HG03095 (cell line): ENCODE results near the gene FAM216B.

ENCODE experiments used
- ATAC-seq: cut with Tn5 transposase; IDR thresholded peaks from one replicate; pipeline ENCODE4 v1.9.1; 2021; ENCODE audit warnings: moderate library complexity; ENCODE audit not compliant: unreplicated experiment

FAM216B gene

DNA sequence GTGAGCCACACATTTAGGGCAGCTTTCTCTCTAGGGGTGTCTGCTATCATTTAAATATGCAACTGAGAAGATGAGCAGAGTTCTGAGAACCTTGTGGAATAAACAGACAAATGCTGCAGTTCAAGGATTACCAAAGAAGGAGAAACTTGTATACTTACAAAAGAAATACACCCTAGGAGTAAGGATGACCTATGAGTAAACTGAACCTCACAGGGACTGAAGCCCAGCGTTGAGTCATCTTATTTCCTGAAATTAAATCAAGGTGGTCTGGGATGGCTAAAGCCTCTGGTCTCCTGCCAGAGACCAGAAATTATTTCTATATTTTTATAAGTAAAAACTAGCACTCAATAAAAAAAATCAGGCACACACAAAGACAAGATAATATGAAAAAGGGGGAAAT is 40.1 kb downstream of the FAM216B start:
- no peak for ATAC-seq

DNA sequence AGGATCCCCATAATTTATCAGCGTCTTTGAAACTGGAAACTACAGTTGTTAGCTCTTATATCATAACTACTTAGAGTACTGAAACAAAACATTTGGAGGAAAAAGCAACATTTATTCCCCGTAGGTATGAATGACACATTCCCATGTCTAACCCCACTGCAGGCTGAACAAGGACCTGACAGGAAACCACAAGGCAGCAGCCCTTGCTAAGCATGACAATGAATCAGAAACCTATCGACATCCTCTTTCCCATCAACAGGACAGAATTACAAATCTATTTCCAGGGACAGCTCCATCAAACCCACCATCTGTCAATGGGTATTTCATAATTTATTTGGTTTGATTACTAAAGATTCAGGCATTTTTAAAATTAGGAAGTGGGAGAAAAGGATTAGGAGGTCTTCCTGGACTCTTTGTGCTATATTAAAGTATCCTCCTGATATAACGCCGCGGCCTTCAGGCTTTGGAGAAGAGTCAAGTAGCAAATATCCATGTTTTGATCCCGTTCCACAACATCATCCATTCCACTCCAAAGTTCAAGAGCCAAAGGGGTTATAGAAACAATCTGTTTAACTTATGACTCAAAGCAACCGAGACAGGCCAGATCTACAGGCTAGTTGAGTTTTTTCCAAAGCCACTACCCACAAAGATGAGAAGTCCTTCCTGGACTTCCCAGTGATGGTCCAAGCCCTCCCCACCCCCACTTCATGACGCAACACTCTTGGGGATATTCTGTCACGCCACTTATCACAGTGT is 51.1 kb downstream of the FAM216B start:
- no peak for ATAC-seq

DNA sequence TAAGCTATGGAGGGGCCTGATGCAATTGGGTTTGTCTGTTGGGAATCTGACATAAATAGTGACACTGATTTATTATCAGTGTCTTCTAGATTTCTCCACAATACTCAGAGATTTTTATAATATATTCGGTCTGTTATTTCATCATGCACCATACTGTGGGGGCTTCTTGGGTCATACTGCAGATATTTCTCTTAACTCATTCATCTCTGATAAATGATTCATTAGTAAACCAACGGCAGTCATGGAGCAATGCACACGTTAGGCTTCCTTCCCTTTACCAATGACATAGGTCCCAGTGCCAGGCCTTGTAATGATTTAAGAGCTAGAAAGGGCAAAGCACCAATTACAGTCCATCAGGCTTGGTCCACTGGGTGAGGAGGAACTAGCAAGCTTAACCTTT is 53.6 kb downstream of the FAM216B start:
- ATAC-seq = no peak

DNA sequence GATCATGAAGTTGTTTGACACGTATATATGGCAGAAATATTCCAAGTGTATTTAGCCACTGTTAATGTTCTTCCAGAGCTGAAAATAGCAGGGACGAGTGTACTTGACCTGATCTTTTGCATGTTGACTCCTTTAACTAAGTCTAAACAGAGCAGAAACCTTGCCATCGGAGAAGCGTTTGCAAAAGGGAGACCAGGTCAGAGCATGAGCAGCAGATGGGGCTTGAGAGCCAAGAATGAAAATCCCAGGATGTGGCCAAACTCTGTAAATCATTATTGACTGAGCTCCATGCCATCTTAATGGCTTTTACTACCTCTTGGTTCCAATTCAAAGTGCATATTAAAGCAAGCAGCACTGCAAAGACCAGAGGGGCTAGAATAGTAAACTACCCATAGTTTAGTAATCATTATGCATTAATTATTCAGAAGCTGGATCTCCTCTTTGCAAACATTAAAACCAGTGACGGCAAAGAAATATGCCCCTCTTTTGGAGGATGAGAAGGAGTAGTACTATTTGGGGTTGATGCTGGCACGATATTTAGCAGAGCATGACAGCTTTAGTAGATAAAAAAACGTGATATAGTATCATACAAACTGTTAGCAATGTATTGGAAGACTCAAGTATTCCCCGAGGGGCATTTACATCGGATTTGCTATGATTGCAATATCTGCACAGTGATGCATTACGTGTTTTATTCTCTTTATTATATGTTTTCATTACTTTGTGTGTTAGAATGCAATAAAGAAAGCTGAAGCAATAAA is 55.7 kb downstream of the FAM216B start:
- no peak for ATAC-seq
